Bronchial epithelial cell (primary cell): ENCODE measurements around the gene CEP131. TPM values are rescaled to one million over a fixed set of nuclear protein-coding genes. Genes with fewer than 3 reads are reported as not detected.
"Not testable (repeated sequence)": the region's sequence is repeated elsewhere in the genome, so short reads cannot be mapped to it uniquely, and the experiment has no call there.

ENCODE experiments used
- DNase-seq: peaks from one replicate; pipeline ENCODE4 v3.0.0-alpha.2; 2010; ENCODE audit warnings: low read depth
- FAIRE-seq: peaks from 2 replicates; lab custom pipeline; 2011; peaks lifted over from hg19 to GRCh38; lab: Jason Lieb, UNC
- H3K27me3 ChIP-seq: 2 replicates; pipeline ENCODE4 v1.5.1; 2011; ENCODE audit warnings: low read length; ENCODE audit not compliant: control insufficient read depth, insufficient read depth
- H3K36me3 ChIP-seq: 2 replicates; pipeline ENCODE4 v1.5.1; 2011; ENCODE audit warnings: low read length; ENCODE audit not compliant: control insufficient read depth, insufficient read depth
- H3K4me3 ChIP-seq: 2 replicates; pipeline ENCODE4 v1.5.1; 2011; ENCODE audit warnings: mild to moderate bottlenecking, low read depth, low read length, control low read depth
- CTCF ChIP-seq: IDR thresholded peaks from 2 replicates; pipeline ENCODE4 v1.5.1; 2011; ENCODE audit warnings: mild to moderate bottlenecking, moderate library complexity, low read length, control low read depth, inconsistent platforms; ENCODE audit not compliant: insufficient read depth, severe bottlenecking
- total RNA-seq: library from RNA; depleted of rRNA; stranded (reverse); fragments of >200 nt; gene quantifications from 2 replicates; pipeline ENCODE4 v1.2.1, GENCODE V29; 2014

The CEP131 gene
- total RNA-seq, 1 donor from 2014 or later, result 9.2 TPM

GRCh38 chr17:81229666-81229920, 6.8 kb upstream of the CEP131 start:
- DNase-seq, result no peak
- Histone ChIP-seq H3K36me3 (peaks cover 16% of the 10 kb centered on the region), H3K27me3 (no peaks in the 10 kb centered on the region), H3K4me3 (no peak overlapping the region)
- no peak for TF ChIP-seq CTCF
- no peak for FAIRE-seq

DNA sequence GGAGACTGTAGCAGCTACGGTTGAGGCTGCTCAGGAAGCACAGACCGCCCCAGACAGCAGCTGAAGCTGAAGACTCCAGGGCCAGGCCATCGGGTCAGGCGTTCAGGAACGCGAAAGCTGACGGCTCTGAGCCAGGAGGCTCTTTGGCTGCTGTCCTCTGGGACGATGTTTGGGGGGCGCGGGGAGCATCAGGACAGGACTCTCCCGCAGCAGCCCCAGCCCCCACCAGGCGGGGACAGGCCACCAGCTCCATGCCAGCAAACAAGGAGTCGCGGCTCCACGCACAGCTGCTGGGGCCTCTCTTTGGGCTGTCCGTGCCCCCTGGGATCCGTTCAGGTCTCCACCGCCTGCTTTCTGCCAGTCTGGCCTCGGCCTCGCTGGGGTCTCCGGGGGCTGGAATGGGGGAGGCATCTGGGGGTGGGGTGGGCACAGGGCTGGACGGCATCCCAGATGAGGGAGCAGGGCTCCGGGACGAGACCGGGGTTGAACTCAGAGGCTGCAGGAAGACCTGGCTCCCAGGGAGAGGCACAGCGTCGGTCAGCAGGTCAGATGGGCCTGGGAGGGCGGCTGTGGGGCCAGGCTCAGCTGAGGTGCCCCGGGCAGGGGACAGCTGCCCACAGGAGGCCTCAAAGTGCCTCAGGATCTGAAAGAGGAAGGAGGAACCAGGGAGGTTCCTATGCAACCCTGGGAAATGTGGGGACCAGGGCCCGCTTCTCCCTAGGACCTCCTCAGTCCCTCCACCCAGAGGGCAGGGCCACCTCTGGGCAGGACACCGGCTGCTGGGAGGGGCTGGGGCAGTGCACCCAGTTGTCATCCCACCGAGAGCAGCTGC, 6.3 kb upstream of the CEP131 start:
- Histone ChIP-seq H3K36me3 (peaks cover 15% of the 10 kb centered on the region), H3K27me3 (no peaks in the 10 kb centered on the region), H3K4me3 (no peak overlapping the region)
- TF ChIP-seq CTCF, result no peak
- FAIRE-seq (no peak), DNase-seq (no peak)

GRCh38 chr17:81228420-81228819, 5.7 kb upstream of the CEP131 start:
- no peak for DNase-seq
- Histone ChIP-seq H3K36me3 (peaks cover 12% of the 10 kb centered on the region), H3K27me3 (no peaks in the 10 kb centered on the region), H3K4me3 (no peak overlapping the region)
- no peak for TF ChIP-seq CTCF
- no peak for FAIRE-seq

DNA sequence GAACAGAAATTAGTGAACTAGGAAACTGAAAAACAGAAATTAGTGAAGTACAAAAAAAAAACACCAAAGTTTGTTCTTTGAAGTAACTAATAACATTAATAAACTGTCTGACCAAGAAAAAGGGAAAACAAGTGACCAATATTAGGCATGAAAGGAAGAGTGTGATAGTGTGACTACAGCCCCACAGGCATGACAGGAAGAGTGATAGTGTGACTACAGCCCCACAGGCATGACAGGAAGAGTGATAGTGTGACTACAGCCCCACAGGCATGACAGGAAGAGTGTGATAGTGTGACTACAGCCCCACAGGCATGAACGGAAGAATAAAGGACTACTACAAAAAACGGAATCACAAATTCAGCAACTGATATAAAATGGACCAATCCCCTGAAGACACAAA, 4.9 kb upstream of the CEP131 start:
- not testable (repeated sequence) for H3K27me3 ChIP-seq, DNase-seq, FAIRE-seq, H3K4me3 ChIP-seq, H3K36me3 ChIP-seq

GRCh38 chr17:81223762-81224130, 981 bp upstream of the CEP131 start:
- Histone ChIP-seq H3K27me3 (no peaks in the 10 kb centered on the region), H3K4me3 (peak overlapping the region; percentile 49), H3K36me3 (no peaks in the 10 kb centered on the region)
- FAIRE-seq (no peak), DNase-seq (no peak)
- TF ChIP-seq CTCF, result no peak

DNA sequence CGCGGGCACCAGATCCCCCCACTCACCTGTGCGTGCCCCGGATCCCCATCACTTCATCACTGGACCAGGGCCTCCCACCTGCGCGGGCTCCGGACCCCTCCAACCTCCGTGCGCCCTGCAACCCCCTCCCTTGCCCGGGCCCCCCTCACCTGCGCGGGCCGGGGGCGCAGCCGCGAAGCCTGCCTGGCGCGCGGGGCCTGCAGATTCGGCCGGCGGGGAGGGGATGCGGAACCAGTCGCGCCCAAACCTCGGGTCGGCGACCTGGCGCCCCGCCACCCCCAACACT, 202 bp downstream of the CEP131 start:
- H3K36me3 ChIP-seq, result no peaks in the 10 kb centered on the region
- no peak for TF ChIP-seq CTCF
- no peaks in the 10 kb centered on the region for H3K27me3 ChIP-seq
- peak overlapping the region; percentile 75 for H3K4me3 ChIP-seq
- DNase-seq (no peak), FAIRE-seq (no peak)
